GM18505 (cell line): ENCODE data around the gene ALPK3.

Experiments used
- ATAC-seq: cut with Tn5 transposase; IDR thresholded peaks from one replicate; pipeline ENCODE4 v1.9.1; 2021; ENCODE audit not compliant: unreplicated experiment
- POLR2A ChIP-seq: IDR thresholded peaks from 4 replicates; pipeline ENCODE4 v1.6.1; 2011; ENCODE audit warnings: borderline replicate concordance; ENCODE audit not compliant: insufficient read depth, insufficient read length; ENCODE audit errors: extremely low read depth

Gene ALPK3

GRCh38 chr15:84886984-84887299 lies 69.8 kb downstream of the ALPK3 start:
- no peak for ATAC-seq
- TF ChIP-seq POLR2A: no peak

- no peak for TF ChIP-seq POLR2A
These were observed 70.8 kb downstream of the ALPK3 start for GRCh38 chr15:84887938-84888337.

DNA sequence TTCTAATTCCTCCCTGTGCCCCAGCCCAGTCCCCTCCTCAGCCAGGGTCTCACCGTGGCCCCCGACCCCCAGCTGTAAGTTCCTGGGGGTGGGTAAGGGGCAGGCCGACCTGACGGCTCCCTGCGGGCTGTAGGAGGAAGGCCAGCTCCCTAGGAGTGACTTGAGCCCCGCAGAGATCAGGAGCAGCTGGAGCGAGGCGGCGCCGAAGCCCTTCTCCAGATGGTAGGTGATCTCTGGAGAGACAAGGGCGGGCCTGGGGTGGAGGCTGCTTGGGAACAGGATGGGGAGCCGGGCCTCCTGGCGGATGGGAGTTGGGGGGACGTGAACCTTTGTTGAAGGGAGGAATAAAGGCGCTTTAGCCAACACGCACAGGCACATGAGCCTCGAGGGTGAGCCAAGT lies 71.5 kb downstream of the ALPK3 start:
- no peak for ATAC-seq

More at GRCh38 chr15:84887938-84888337, 70.8 kb downstream of the ALPK3 start:
- no peak for ATAC-seq

DNA sequence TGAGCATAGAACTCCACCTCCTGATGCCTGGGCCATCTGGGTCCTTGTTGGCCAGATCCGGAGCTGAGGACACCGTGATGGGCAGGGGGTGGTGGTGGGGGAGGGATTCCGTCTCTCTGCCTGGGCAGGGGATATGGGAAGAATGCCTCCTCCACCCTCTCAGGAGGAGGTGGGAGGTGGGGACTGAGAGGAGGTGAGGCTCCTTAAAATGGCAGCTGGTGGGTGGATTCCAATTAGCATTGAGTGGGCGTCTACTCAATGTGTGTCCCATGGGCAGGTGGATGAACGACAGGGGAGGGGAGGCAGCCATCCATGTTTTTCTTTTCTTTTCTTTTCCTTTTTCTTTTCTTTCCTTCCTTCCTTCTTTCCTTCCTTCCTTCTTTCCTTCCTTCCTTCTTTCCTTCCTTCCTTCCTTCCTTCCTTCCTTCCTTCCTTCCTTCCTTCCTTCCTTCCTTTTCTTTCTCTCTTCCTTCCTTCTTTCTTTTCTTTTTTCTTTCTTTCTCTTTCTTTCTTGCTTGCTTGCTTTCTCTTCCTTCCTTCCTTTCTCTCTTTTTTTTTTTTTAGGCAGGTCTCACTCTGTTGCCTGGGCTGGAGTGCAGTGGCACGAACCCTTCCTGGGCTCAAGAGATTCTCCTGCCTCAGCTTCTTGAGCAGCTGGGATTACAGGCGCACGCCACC lies 72.3 kb downstream of the ALPK3 start:
- TF ChIP-seq POLR2A: no peak
- no peak for ATAC-seq

More for the DNA sequence above, 71.5 kb downstream of the ALPK3 start:
- TF ChIP-seq POLR2A: no peak

DNA sequence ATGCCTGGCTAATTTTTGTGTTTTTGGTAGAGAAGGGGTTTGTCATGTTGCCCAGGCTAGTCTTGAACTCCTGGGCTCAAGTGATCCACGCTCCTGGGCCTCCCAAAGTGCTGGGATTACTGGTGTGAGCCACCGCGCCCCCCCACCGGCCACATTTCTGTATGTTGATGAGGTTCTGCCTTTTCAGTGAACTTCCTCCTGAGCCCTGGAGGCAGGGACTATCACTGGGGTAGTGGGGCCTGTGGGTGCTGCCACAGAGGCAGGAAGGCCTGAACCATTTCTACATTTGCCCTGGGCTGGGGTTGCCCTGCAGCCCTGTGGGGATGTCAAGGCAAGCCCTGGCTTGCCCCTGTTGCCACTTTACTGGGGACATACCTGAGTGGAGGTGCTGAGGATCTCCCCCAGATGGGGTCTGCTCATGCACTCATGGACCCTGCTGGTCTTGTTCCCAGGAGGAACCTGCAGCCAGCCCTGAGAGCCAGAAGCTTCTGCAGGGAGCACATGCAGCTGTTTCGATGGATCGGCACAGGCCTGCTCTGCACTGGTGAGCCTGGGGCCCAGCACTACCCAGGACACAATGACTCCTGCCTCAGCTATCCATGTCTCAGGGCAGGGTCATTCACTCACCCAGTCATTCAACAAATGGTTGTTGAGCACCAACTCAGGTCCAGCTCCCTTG lies 73.0 kb downstream of the ALPK3 start:
- no peak for ATAC-seq
- no peak for TF ChIP-seq POLR2A

GRCh38 chr15:84890670-84891162 lies 73.6 kb downstream of the ALPK3 start:
- ATAC-seq: no peak
- TF ChIP-seq POLR2A: no peak

GRCh38 chr15:84891339-84891738 lies 74.2 kb downstream of the ALPK3 start:
- ATAC-seq: no peak
- no peak for TF ChIP-seq POLR2A

- no peak for TF ChIP-seq POLR2A
- ATAC-seq: no peak
These were observed 75.7 kb downstream of the ALPK3 start for GRCh38 chr15:84892786-84893307.

DNA sequence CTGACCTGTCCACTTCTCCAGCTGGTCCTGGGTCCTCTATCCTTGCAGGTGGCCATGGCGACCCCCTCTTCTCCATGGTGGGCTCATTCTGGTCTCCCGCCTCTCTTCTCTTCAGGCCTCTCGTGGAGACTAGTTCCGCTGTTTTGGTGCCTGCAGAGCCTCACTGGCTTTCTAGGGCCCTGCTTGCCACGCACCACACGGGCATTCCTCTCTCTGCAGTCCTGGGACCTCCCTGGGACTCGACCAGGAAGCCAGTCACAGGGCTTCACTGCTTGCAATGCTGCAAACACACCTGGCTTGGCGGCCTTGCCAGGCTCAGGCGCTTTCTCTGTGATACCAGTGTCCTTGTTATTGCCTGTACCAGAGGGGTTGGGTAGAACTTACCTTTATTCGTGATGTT lies 76.5 kb downstream of the ALPK3 start:
- TF ChIP-seq POLR2A: no peak
- no peak for ATAC-seq

DNA sequence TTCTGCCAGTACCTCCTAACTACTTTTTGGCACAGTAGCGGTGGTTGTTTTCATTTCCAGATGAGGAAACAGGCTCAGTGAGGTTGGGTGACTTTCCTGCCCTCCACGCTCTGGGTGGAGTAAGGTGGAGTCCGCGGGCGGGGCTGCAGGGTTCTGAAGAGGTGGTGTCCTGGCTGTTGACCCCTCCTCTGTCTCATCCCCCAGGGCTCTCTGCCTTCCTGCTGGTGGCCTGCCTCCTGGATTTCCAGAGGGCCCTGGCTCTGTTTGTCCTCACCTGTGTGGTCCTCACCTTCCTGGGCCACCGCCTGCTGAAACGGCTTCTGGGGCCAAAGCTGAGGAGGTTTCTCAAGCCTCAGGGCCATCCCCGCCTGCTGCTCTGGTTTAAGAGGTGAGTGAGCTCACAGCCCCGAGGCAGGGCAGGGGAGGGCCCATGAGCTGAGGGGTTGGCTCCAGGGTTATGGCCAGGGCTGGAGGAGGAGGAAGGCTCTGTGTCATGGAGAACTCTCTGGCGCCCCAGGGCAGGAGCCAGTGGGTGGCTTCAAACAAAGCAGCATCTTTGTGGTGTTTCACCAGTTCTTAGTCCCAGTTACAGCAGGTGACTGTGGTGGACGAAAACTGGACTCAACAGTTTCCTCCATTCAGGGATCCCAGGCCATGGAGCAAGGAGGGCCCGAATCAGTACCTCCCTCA lies 77.7 kb downstream of the ALPK3 start:
- no peak for TF ChIP-seq POLR2A
- no peak for ATAC-seq

DNA sequence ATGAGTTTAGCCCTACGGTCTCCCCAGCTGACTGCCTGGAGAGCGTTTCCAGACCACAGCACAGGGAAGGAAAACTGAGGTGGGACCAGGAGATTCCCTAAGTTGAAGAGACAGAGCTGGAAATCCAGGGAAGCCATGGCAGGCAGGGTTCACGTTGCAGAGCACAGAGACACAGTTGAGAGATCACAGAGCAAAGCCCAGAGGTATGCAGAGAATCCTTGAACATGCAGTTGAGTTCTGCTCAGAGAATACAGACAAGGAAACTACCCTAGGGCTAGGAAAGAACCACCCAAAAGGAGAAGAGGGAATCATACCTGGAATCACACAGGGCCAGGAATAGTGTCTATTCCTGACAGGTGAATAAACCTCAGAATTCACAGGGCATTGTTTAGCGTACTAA lies 81.6 kb downstream of the ALPK3 start:
- TF ChIP-seq POLR2A: no peak
- no peak for ATAC-seq

- no peak for TF ChIP-seq POLR2A
- no peak for ATAC-seq
These were observed 82.6 kb downstream of the ALPK3 start for GRCh38 chr15:84899750-84900149.

DNA sequence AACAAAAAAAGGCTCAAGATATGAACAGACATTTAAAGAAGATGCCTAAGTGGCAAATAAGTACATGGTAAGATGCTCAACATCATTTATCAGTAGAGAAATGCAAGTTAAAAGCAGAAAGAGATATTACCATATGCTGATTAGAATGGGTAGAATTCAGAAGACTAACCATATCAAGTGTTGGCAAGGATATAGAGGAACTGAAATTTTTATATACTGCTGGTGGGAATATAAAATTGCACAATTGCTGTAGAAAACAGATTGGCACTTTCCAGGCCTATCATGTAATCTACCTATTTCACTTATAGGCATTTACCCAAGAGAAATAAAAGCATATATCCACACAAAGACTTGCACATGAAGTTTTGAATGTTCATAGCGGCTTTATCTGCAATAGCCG lies 84.4 kb downstream of the ALPK3 start:
- ATAC-seq: no peak
- TF ChIP-seq POLR2A: no peak
